ENCODE measurements around the gene EGFLAM. TPM values are rescaled to one million over a fixed set of nuclear protein-coding genes. Genes with fewer than 3 reads are reported as not detected.

Gene EGFLAM
- total RNA-seq, 1 experiment from 2014 or later, result 1.1 TPM

GRCh38 chr5:38422622-38423021 is 164.3 kb downstream of the EGFLAM start:
- POLR2A ChIA-PET, result no interaction called here
- no peaks in the 10 kb centered on the region for H3K9me3 Mint-ChIP-seq
- no peak for ATAC-seq

GRCh38 chr5:38423276-38424147 is 165.2 kb downstream of the EGFLAM start:
- TF ChIP-seq IRF1 (CRISPR knock-in tag; IDR thresholded peaks at IDR 0.05) (no peak), ATF1 (CRISPR knock-in tag; IDR thresholded peaks at IDR 0.05) (no peak), CDX4 (CRISPR knock-in tag; IDR thresholded peaks at IDR 0.05; ENCODE audit: borderline replicate concordance) (no peak), ZNF263 (CRISPR knock-in tag; IDR thresholded peaks at IDR 0.05; ENCODE audit: low read depth) (no peak), ZNF317 (CRISPR knock-in tag; IDR thresholded peaks at IDR 0.05; ENCODE audit: borderline replicate concordance, low read depth) (no peak), SP1 (CRISPR knock-in tag; conservative IDR thresholded peaks at IDR 0.05) (no peak), JUN (CRISPR knock-in tag; IDR thresholded peaks at IDR 0.05) (no peak), NR1H2 (CRISPR knock-in tag; IDR thresholded peaks at IDR 0.05) (no peak), USF1 (CRISPR knock-in tag; IDR thresholded peaks at IDR 0.05) (no peak), ZMAT4 (CRISPR knock-in tag; IDR thresholded peaks at IDR 0.05) (no peak), ZNF416 (CRISPR knock-in tag; IDR thresholded peaks at IDR 0.05) (no peak), FOXP4 (CRISPR knock-in tag; IDR thresholded peaks at IDR 0.05) (no peak), PRRX2 (CRISPR knock-in tag; IDR thresholded peaks at IDR 0.05) (no peak)
- H3K36me3 Mint-ChIP-seq, result no peaks in the 10 kb centered on the region
- no peaks in the 10 kb centered on the region for H3K27me3 Mint-ChIP-seq (ENCODE audit: low read depth)
- peaks cover 21% of the 10 kb centered on the region for H3K4me1 Mint-ChIP-seq
- H3K27ac Mint-ChIP-seq, result no peak overlapping the region
- ChIA-PET POLR2A (no interaction called here), CTCF (interaction anchor here (1.4 to 1.8 kb wide), 2 partner anchors 18 to 386 kb away, joined by 3 to 10 read pairs; no protein-coding TSS in a partner anchor)
- H3K4me3 Mint-ChIP-seq, result no peak overlapping the region
- DNase-seq (ENCODE audit: low spot score), result no peak
- no peaks in the 10 kb centered on the region for H3K9me3 Mint-ChIP-seq
- no peak for ATAC-seq

More at GRCh38 chr5:38422622-38423021, 164.3 kb downstream of the EGFLAM start:
- CTCF ChIA-PET, result interaction anchor here (1.8 kb wide), 1 partner anchor 19 kb away, joined by 10 read pairs; no protein-coding TSS in a partner anchor
- no peak overlapping the region for H3K4me3 Mint-ChIP-seq
- H3K4me1 Mint-ChIP-seq, result peaks cover 17% of the 10 kb centered on the region
- H3K36me3 Mint-ChIP-seq, result no peaks in the 10 kb centered on the region
- H3K27me3 Mint-ChIP-seq (ENCODE audit: low read depth), result no peaks in the 10 kb centered on the region
- DNase-seq (ENCODE audit: low spot score), result no peak
- no peak for TF ChIP-seq ZNF423 (CRISPR knock-in tag; IDR thresholded peaks at IDR 0.05)
- TF ChIP-seq ZNF532 (CRISPR knock-in tag; IDR thresholded peaks at IDR 0.05; ENCODE audit: borderline replicate concordance), result no peak
- H3K27ac Mint-ChIP-seq, result no peak overlapping the region
